A673 (cell line): Measurements from ENCODE around the gene GZMM. TPM values are rescaled to one million over a fixed set of nuclear protein-coding genes. Genes with fewer than 3 reads are reported as not detected.

Experiments
- BruUV-seq: library from RNA; stranded (reverse); fragments of 400-500 nt; replicated peaks from 2 replicates; lab custom pipeline; 2021; lab: Mats Ljungman, UMichigan
- CTCF ChIA-PET: fragments of 300-600 bp; sonication (Branson Sonifier 250); formaldehyde crosslinking; loops from one replicate; lab custom pipeline; 2022; ENCODE audit warnings: antibody characterized with exemption; lab: Charles Lee
- POLR2A ChIA-PET: fragments of 300-600 bp; sonication (Branson Sonifier 250); formaldehyde crosslinking; loops from one replicate; lab custom pipeline; 2022; ENCODE audit warnings: antibody characterized with exemption; ENCODE audit not compliant: low non-redundant PET; lab: Charles Lee
- DNase-seq: peaks from one replicate; pipeline ENCODE4 v3.0.0-alpha.2; 2015; ENCODE audit warnings: low spot score
- H3K27ac ChIP-seq: fragments of 200-600 bp; sonication (generic); 2 replicates; pipeline ENCODE4 v1.5.1; 2016; ENCODE audit warnings: mixed run types, low read depth, mild to moderate bottlenecking, mixed read lengths, antibody characterized with exemption, low read length; ENCODE audit not compliant: poor library complexity, severe bottlenecking
- H3K27me3 ChIP-seq: fragments of 200-600 bp; sonication (generic); replicated peaks from 2 replicates; pipeline ENCODE4 v1.6.1; 2017; ENCODE audit warnings: mixed run types, low read depth, mild to moderate bottlenecking, mixed read lengths, antibody characterized with exemption, low read length; ENCODE audit not compliant: insufficient read depth, poor library complexity
- H3K36me3 ChIP-seq: fragments of 200-600 bp; sonication (generic); 2 replicates; pipeline ENCODE4 v1.6.1; 2016; ENCODE audit warnings: mixed run types, mild to moderate bottlenecking, mixed read lengths, antibody characterized with exemption, low read length; ENCODE audit not compliant: insufficient read depth, poor library complexity, severe bottlenecking
- H3K4me1 ChIP-seq: fragments of 200-600 bp; sonication (generic); 2 replicates; pipeline ENCODE4 v1.6.1; 2017; ENCODE audit warnings: mixed run types, mild to moderate bottlenecking, mixed read lengths, antibody characterized with exemption, low read length; ENCODE audit not compliant: insufficient read depth, poor library complexity, severe bottlenecking
- H3K4me3 ChIP-seq: fragments of 200-600 bp; sonication (generic); 2 replicates; pipeline ENCODE4 v1.5.1; 2016; ENCODE audit warnings: low read depth, mixed run types, mild to moderate bottlenecking, mixed read lengths, low read length; ENCODE audit not compliant: poor library complexity, severe bottlenecking
- H3K9me3 ChIP-seq: fragments of 200-600 bp; sonication (generic); 2 replicates; pipeline ENCODE4 v1.6.1; 2016; ENCODE audit warnings: mixed run types, low read depth, mild to moderate bottlenecking, mixed read lengths, antibody characterized with exemption, low read length; ENCODE audit not compliant: poor library complexity, severe bottlenecking
- CTCF ChIP-seq: fragments of 300-800, 200-600 bp; sonication (generic); conservative IDR thresholded peaks from 2 replicates; pipeline ENCODE4 v1.5.1; 2017; ENCODE audit warnings: low read depth, mild to moderate bottlenecking, antibody characterized with exemption, low read length, moderate library complexity, mixed read lengths
- EZH2 ChIP-seq: fragments of 200-600 bp; sonication (generic); IDR thresholded peaks from 2 replicates; pipeline ENCODE4 v1.6.1; 2017; ENCODE audit warnings: borderline replicate concordance, low read depth, mild to moderate bottlenecking, mixed read lengths, antibody characterized with exemption, low read length; ENCODE audit not compliant: poor library complexity, severe bottlenecking
- intact Hi-C: fragments of 100-400 bp; cut with micrococcal nuclease; formaldehyde crosslinking; loops from one replicate; pipeline ENCODE4 v1.10.0; 2022; ENCODE audit not compliant: unreplicated experiment
- total RNA-seq: library from RNA; stranded (reverse); gene quantifications from 2 replicates; pipeline ENCODE4 v1.2.3, GENCODE V29; 2021

GZMM gene
- total RNA-seq, 1 experiment from 2014 or later: 2.5 TPM

GRCh38 chr19:579111-579841 lies 35.4 kb downstream of the GZMM start:
- ChIA-PET POLR2A (no interaction called here), CTCF (no interaction called here)
- no peak overlapping the region for H3K27ac ChIP-seq
- intact Hi-C loops: no loop called here
- H3K9me3 ChIP-seq: no peaks in the 10 kb centered on the region
- no TSS peak for BruUV-seq
- TF ChIP-seq CTCF (no peak), EZH2 (no peak)
- H3K27me3 ChIP-seq: no peaks in the 10 kb centered on the region
- H3K4me1 ChIP-seq: peaks cover 14% of the 10 kb centered on the region
- no peak overlapping the region for H3K4me3 ChIP-seq
- no peak for DNase-seq
- H3K36me3 ChIP-seq: peaks cover 53% of the 10 kb centered on the region

GRCh38 chr19:579842-580155 lies 35.9 kb downstream of the GZMM start:
- Histone ChIP-seq H3K36me3 (peaks cover 53% of the 10 kb centered on the region), H3K27me3 (no peaks in the 10 kb centered on the region), H3K4me3 (no peak overlapping the region), H3K27ac (no peak overlapping the region), H3K9me3 (no peaks in the 10 kb centered on the region), H3K4me1 (peaks cover 10% of the 10 kb centered on the region)
- POLR2A ChIA-PET: no interaction called here
- CTCF ChIA-PET: no interaction called here
- intact Hi-C loops: no loop called here
- TF ChIP-seq EZH2: no peak
- DNase-seq: no peak
- BruUV-seq: no TSS peak

GRCh38 chr19:580274-580835 lies 36.5 kb downstream of the GZMM start:
- DNase-seq: no peak
- CTCF ChIA-PET: no interaction called here
- POLR2A ChIA-PET: no interaction called here
- H3K4me1 ChIP-seq: peaks cover 5% of the 10 kb centered on the region
- intact Hi-C loops: no loop called here
- H3K27me3 ChIP-seq: no peaks in the 10 kb centered on the region
- no peak overlapping the region for H3K4me3 ChIP-seq
- H3K9me3 ChIP-seq: no peaks in the 10 kb centered on the region
- TF ChIP-seq EZH2: no peak
- TF ChIP-seq CTCF: no peak
- BruUV-seq: no TSS peak
- peaks cover 53% of the 10 kb centered on the region for H3K36me3 ChIP-seq
- H3K27ac ChIP-seq: no peak overlapping the region
